C4-2B (cell line): ENCODE measurements around the gene TOM1L2.

ENCODE experiments used
- CTCF ChIP-seq: fragments of 450-650 bp; conservative IDR thresholded peaks from 2 replicates; pipeline ENCODE4 v1.5.1; 2017; ENCODE audit warnings: mild to moderate bottlenecking
- ZFX ChIP-seq: fragments of 450-650 bp; IDR thresholded peaks from 2 replicates; pipeline ENCODE4 v1.6.1; 2017

- TF ChIP-seq CTCF (no peak), ZFX (no peak)
These were observed 33.7 kb downstream of the TOM1L2 start for GRCh38 chr17:17938388-17939107.
